Right atrium auricular region (tissue), 2 donors: ENCODE measurements around the gene NHERF2. TPM values are rescaled to one million over a fixed set of nuclear protein-coding genes. Genes with fewer than 3 reads are reported as not detected.

Source experiments
- DNase-seq: peaks from one replicate; pipeline ENCODE4 v3.0.0-alpha.2; 2019; ENCODE audit warnings: low spot score
- H3K27ac ChIP-seq, 2 donors: fragments of 200-600 bp; sonication (generic); 1 replicate in 1 of 2; 2 replicates in 1 of 2; pipeline ENCODE4 v1.5.1; 2016 to 2019
- H3K27me3 ChIP-seq, 2 donors: fragments of 200-600 bp; sonication (generic); one replicate each; pipeline versions ENCODE4 v1.5.1 to v1.6.0; 2017 to 2019
- H3K36me3 ChIP-seq: fragments of 200-600 bp; sonication (generic); one replicate; pipeline ENCODE4 v1.5.1; 2016
- H3K4me1 ChIP-seq, 2 donors: fragments of 200-600 bp; sonication (generic); one replicate each; pipeline versions ENCODE4 v1.5.1 to v1.6.0; 2017 to 2019
- H3K4me3 ChIP-seq, 2 donors: fragments of 200-600 bp; sonication (generic); 1 replicate in 1 of 2; 2 replicates in 1 of 2; pipeline ENCODE4 v1.5.1; 2017 to 2019; ENCODE audit warnings: mild to moderate bottlenecking in 1 of 2, moderate library complexity in 1 of 2
- H3K9me3 ChIP-seq, 2 donors: fragments of 200-600 bp; sonication (generic); one replicate each; pipeline ENCODE4 v1.5.1; 2019
- total RNA-seq, 2 donors: library from RNA; depleted of rRNA; stranded (reverse); fragments of >200 nt; gene quantifications; one replicate each; pipeline ENCODE4 v1.1.0, GENCODE V29; 2016
- TF ChIP-seq, protein P1 (sequence below), 2 donors: fragments of 200-600 bp; sonication (generic); IDR thresholded peaks; one replicate each; pipeline ENCODE4 v1.5.1; 2019; ENCODE audit warnings: antibody characterized with exemption in 2 of 2

NHERF2 gene
- total RNA-seq, 2 donors from 2014 or later: 187 to 213 TPM

DNA sequence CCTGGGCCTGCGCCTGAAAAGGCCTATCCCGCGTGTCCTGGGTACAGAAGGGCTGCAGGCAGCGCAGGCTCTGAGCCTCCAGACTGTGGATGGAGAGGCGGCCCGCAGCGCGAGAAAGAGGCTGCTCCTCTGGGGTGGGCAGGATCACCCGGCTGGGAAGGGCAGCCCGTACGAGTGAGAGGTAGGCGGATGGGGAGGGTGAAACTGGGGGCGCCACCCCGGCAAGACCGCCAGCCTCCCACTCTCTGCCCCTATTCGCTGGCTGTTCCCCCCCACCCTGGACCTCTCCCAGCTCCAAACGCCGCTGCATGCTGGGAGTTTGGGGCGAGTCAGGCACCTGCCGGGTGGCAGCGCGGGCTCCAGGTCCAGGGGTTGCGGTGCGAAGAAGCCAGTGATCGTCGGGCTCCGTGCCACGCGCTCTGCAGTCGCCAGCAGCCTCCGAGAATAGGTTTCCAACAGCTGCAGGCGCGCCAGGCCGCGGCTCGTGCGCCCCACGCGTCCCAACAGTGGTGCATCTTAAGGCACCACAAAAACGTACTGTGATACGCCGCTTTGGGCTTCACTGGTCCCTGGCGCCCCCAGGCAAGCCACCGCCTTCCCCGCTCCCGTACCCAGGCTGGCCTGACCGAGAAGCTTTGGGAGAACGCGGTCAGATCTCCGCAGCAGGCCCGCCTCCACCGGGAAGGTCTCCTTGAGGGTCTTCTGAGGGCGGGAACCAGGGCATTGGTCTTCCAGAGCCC is 46.5 kb upstream of the NHERF2 start:
- TF ChIP-seq, protein P1, sequence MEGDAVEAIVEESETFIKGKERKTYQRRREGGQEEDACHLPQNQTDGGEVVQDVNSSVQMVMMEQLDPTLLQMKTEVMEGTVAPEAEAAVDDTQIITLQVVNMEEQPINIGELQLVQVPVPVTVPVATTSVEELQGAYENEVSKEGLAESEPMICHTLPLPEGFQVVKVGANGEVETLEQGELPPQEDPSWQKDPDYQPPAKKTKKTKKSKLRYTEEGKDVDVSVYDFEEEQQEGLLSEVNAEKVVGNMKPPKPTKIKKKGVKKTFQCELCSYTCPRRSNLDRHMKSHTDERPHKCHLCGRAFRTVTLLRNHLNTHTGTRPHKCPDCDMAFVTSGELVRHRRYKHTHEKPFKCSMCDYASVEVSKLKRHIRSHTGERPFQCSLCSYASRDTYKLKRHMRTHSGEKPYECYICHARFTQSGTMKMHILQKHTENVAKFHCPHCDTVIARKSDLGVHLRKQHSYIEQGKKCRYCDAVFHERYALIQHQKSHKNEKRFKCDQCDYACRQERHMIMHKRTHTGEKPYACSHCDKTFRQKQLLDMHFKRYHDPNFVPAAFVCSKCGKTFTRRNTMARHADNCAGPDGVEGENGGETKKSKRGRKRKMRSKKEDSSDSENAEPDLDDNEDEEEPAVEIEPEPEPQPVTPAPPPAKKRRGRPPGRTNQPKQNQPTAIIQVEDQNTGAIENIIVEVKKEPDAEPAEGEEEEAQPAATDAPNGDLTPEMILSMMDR (IDR thresholded peaks at IDR 0.05): no peak
- no peaks in the 10 kb centered on the region for H3K9me3 ChIP-seq
- no peak overlapping the region for H3K4me3 ChIP-seq
- no peak for DNase-seq
- H3K27me3 ChIP-seq: peaks cover 7 to 9% of the 10 kb centered on the region in 2 donors
- peaks cover 35% of the 10 kb centered on the region for H3K36me3 ChIP-seq
- peaks cover 0 to 40% of the 10 kb centered on the region in 2 donors for H3K4me1 ChIP-seq
- H3K27ac ChIP-seq: no peak overlapping the region

DNA sequence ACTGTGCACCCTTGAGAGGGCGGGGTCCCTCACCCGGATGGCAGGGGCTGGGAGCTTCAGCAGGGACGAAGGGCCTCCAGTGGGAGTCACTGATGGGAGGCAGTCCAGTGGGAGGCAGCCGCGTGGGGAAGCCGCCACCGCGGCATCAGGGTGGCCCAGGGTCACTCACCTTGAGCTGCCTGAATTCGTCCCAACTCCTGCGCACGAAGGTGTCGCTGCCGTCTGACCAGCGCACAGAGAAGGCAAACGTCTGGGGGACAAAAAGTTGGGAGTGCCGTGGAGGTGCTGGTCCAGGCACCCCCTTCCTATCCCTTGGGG is 46.0 kb upstream of the NHERF2 start:
- H3K27me3 ChIP-seq: peaks cover 7 to 9% of the 10 kb centered on the region in 2 donors
- no peaks in the 10 kb centered on the region for H3K9me3 ChIP-seq
- H3K27ac ChIP-seq: no peak overlapping the region
- TF ChIP-seq, protein P1 (IDR thresholded peaks at IDR 0.05): no peak
- H3K4me3 ChIP-seq: no peak overlapping the region
- peaks cover 33% of the 10 kb centered on the region for H3K36me3 ChIP-seq
- H3K4me1 ChIP-seq: peaks cover 0 to 42% of the 10 kb centered on the region in 2 donors
- DNase-seq: no peak

DNA sequence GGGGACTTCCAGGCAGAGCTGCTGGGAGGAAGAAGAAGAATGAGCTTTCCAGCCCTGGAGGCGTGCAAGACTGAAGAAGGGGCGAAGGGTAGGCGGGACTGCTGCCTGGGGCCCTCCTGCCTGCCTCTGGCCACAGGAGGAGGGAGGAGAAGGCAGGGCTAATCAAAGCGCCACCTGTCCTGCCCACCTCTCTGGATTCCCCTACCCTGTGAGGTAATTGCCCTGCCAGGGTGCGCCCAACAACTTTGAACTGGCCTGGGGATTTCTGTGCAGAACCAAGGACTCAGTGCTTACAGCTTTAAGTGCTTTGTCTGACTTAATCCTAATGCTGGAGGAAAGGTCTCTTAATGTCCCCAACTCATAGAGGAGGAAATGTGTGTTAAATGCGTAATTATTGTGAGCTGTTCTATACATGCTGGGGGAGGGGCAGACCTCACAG is 45.3 kb upstream of the NHERF2 start, which contains the start of gene NOXO1:
NOXO1 (minus strand) TSS at position 72 of the 439 bp plus-strand sequence. CDS start 290 bp downstream, outside the sequence.
- Histone ChIP-seq H3K9me3 (no peaks in the 10 kb centered on the region), H3K4me3 (no peak within 1 kb of the TSS), H3K4me1 (peaks cover 0 to 42% of the 10 kb centered on the region in 2 donors), H3K27ac (no peak within 1 kb of the TSS), H3K36me3 (peaks cover 33% of the 10 kb centered on the region), H3K27me3 (peaks cover 7 to 9% of the 10 kb centered on the region in 2 donors)
- no peak for DNase-seq
- TF ChIP-seq, protein P1 (IDR thresholded peaks at IDR 0.05): no peak

DNA sequence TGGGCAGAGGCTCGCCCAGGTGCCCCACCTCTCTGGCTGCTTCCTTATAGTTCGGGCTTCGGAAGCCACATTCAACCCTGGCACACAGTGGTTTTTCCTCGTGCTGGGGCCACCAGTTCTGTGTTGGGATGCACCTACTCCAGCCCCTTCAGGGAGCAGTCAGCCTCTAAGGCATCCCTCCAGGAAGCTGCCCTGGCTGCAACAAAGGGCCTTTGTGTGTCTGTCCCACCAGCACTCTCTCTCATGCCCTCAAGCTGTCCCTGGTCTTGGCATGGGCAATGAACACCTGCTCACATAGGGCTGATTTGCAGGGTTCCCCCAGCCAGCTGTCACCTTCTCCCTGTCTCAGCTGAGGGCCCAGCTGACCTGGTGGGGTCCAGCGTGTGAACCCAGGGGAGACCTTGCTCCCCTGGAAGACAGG is 44.7 kb upstream of the NHERF2 start:
- H3K9me3 ChIP-seq: no peaks in the 10 kb centered on the region
- peaks cover 29% of the 10 kb centered on the region for H3K36me3 ChIP-seq
- H3K27ac ChIP-seq: no peak overlapping the region
- TF ChIP-seq, protein P1 (IDR thresholded peaks at IDR 0.05): no peak
- DNase-seq: no peak
- H3K4me1 ChIP-seq: peaks cover 0 to 42% of the 10 kb centered on the region in 2 donors
- peaks cover 7 to 9% of the 10 kb centered on the region in 2 donors for H3K27me3 ChIP-seq
- H3K4me3 ChIP-seq: no peak overlapping the region

DNA sequence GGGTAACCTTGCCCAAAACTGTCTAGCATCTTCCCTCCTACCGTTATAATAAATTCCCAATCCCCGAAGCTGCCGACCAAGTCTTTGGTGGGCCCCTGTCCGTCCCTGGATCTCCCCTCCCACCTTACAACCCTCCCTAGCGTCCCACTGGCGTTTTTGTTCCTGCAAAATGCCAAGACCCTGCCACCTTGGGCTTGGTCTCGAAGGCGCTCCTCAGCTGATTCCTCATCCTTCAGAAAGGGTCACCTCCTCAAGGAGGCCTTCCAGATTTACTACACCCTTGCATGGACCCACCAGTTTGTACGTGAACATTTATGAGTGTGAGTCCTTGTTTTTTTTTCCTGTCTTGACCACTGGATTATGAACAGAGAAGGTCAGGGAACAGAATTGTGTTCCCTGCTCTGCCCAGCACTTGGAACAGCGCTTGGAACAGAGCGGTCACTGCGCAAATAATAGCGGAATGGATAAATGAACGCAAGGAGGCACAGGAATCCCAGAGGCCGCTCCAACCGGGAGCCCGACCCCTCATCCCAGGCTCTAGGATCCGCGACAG is 43.6 kb upstream of the NHERF2 start:
- H3K4me1 ChIP-seq: peaks cover 0 to 42% of the 10 kb centered on the region in 2 donors
- H3K9me3 ChIP-seq: no peaks in the 10 kb centered on the region
- peaks cover 7 to 9% of the 10 kb centered on the region in 2 donors for H3K27me3 ChIP-seq
- TF ChIP-seq, protein P1 (IDR thresholded peaks at IDR 0.05): no peak
- peak overlapping the region; percentile 96 for H3K4me3 ChIP-seq
- H3K36me3 ChIP-seq: peaks cover 19% of the 10 kb centered on the region
- peak overlapping the region; percentile 66 to 80 for H3K27ac ChIP-seq
- DNase-seq: no peak
